K562 treated with DMSO at 1 percent for 24 hours (cell line): ENCODE measurements around the gene AVEN. TPM values are rescaled to one million over a fixed set of nuclear protein-coding genes. Genes with fewer than 3 reads are reported as not detected.

Source experiments
- total RNA-seq: library from RNA; unstranded; fragments of 300-600 nt; gene quantifications from 2 replicates; pipeline ENCODE4 v1.2.3, GENCODE V29; 2022; ENCODE audit warnings: low read depth; ENCODE audit not compliant: insufficient read depth

Gene AVEN, protein sequence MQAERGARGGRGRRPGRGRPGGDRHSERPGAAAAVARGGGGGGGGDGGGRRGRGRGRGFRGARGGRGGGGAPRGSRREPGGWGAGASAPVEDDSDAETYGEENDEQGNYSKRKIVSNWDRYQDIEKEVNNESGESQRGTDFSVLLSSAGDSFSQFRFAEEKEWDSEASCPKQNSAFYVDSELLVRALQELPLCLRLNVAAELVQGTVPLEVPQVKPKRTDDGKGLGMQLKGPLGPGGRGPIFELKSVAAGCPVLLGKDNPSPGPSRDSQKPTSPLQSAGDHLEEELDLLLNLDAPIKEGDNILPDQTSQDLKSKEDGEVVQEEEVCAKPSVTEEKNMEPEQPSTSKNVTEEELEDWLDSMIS
- total RNA-seq, result 4.2 and 4.9 TPM in 2 replicates

DNA sequence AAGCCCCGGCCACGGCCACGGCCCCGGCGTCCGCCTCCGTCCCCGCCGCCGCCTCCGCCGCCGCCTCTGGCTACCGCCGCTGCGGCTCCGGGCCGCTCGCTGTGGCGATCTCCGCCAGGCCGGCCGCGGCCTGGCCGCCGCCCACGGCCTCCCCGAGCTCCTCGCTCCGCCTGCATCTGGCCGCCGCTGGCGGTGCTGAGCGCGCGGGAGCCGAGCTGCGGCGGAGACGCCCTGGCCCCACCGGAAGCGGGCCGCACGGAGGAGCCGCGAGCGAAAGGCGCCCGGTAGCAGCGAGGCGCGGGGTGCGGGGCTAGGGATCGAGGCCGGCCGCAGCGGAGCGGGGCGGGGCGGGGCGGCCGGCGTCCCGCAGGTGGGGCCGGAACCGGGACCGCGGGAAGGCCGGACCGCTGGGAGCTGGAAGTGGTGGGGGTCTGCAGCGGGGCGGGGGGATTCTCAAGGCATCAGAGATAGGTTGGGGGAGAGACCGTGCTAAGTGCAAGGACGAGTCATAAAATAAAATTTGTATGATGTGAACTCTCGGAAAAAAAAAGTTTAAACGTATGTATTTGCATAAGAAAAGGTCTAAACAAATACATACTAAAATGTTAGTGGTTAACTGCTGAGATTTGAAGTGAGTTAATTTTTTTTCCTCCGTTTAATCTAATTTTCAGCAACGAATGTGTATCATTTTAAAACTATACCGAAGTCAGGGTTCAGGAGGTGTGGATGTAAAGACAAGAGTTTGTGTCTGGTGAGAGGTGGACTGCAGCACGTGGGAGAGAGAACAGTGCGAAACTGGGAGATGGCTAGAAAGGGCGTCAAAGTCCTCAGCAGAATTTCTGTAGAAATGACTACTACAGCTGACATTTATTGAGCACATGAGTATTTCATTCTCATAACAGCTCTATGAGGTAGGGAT, at the start of gene AVEN:
Gene AVEN (minus strand): TSS at position 334 of the 919 bp plus-strand sequence. CDS start 158 bp downstream, at position 176.

DNA sequence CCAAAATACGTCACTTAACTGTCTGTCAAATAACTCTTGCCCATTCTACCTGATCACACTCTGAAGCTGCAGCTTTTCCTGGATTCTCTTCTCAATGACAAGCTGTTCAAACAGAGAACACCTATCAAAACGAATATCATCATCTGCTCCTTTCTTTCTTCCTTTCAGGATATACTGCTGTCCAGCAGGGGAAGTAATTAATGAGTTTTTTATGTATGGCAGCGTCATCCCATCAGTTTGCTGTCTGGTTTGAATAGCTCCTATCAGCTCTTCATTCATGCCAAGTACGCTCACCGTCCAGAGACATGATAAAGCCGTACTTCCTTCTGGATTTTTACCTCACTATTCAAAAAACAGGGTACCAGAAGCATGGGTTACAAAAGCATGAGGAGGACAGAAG, 70.8 kb downstream of the AVEN start, which contains the start of gene CHRM5:
Gene CHRM5 (plus strand): TSS at position 274 of the 400 bp plus-strand sequence. CDS start 94,221 bp downstream, outside the sequence.

Other genes starting within 250 kb of the AVEN start
- 0.20 TPM in 1 of 2 replicates, not detected in the other for gene CHRM5, start 70.7 kb downstream of the AVEN start, total RNA-seq
- 77.6 and 84.2 TPM in 2 replicates for gene EMC7, start 62.7 kb upstream of the AVEN start, total RNA-seq
- gene PGBD4, start 62.9 kb upstream of the AVEN start, total RNA-seq, result 0.97 and 1.0 TPM in 2 replicates
- 15.9 and 16.7 TPM in 2 replicates for gene KATNBL1, start 170.9 kb upstream of the AVEN start, total RNA-seq
- gene EMC4, start 185.8 kb upstream of the AVEN start, total RNA-seq, result 102 and 104 TPM in 2 replicates